Neural cell (in vitro differentiated cells): Measurements from ENCODE around the gene FOXF1. TPM values are rescaled to one million over a fixed set of nuclear protein-coding genes. Genes with fewer than 3 reads are reported as not detected.

Experiments used
- H2AFZ ChIP-seq: fragments of 200-600, 300-800 bp; sonication (generic), shearing (Covaris generic); 2 replicates; pipeline ENCODE4 v1.6.0; 2014; ENCODE audit warnings: low read depth, mild to moderate bottlenecking, antibody characterized with exemption, low read length, moderate library complexity
- H3F3A ChIP-seq: fragments of 200-600 bp; shearing (Covaris generic); 2 replicates; pipeline ENCODE4 v1.6.1; 2016; ENCODE audit warnings: mild to moderate bottlenecking, moderate library complexity, mixed read lengths, antibody characterized with exemption, low read length; ENCODE audit not compliant: insufficient read depth, poor library complexity, severe bottlenecking
- H3K27ac ChIP-seq: fragments of 200-600, 300-800 bp; sonication (generic), shearing (Covaris generic); 2 replicates; pipeline ENCODE4 v1.5.1; 2014; ENCODE audit warnings: mild to moderate bottlenecking, low read length, moderate library complexity
- H3K27me3 ChIP-seq: fragments of 300-800, 200-600 bp; sonication (generic), shearing (Covaris generic); 2 replicates; pipeline ENCODE4 v1.6.0; 2014; ENCODE audit warnings: mild to moderate bottlenecking, low read depth, low read length, moderate library complexity; ENCODE audit not compliant: insufficient read depth
- H3K36me3 ChIP-seq: fragments of 300-800, 200-600 bp; sonication (generic), shearing (Covaris generic); 2 replicates; pipeline ENCODE4 v1.5.1; 2014; ENCODE audit warnings: mild to moderate bottlenecking, antibody characterized with exemption, low read length, moderate library complexity; ENCODE audit not compliant: insufficient read depth
- H3K4me2 ChIP-seq: fragments of 300-800, 200-600 bp; sonication (generic), shearing (Covaris generic); 2 replicates; pipeline ENCODE4 v1.6.0; 2014; ENCODE audit warnings: mild to moderate bottlenecking, low read length
- H3K4me3 ChIP-seq: fragments of 300-800, 200-600 bp; sonication (generic), shearing (Covaris generic); 2 replicates; pipeline ENCODE4 v1.5.1; 2014; ENCODE audit warnings: mild to moderate bottlenecking, low read length, moderate library complexity
- H3K79me2 ChIP-seq: fragments of 200-600 bp; shearing (Covaris generic); replicated peaks from 2 replicates; pipeline ENCODE4 v1.6.0; 2014; ENCODE audit warnings: mild to moderate bottlenecking, low read length, moderate library complexity; ENCODE audit not compliant: insufficient read depth
- H3K9ac ChIP-seq: fragments of 300-800, 200-600 bp; sonication (generic), shearing (Covaris generic); 2 replicates; pipeline ENCODE4 v1.6.1; 2016; ENCODE audit warnings: mild to moderate bottlenecking, low read length, mixed read lengths
- H3K9me2 ChIP-seq: fragments of 200-600 bp; shearing (Covaris generic); 2 replicates; pipeline ENCODE4 v1.6.1; 2016; ENCODE audit warnings: mild to moderate bottlenecking, low read length, mixed read lengths; ENCODE audit not compliant: insufficient read depth
- H3K9me3 ChIP-seq: fragments of 200-600, 300-800 bp; sonication (generic), shearing (Covaris generic); 2 replicates; pipeline ENCODE4 v1.6.1; 2016; ENCODE audit warnings: mild to moderate bottlenecking, mixed run types, low read length, moderate library complexity, mixed read lengths
- H4K20me1 ChIP-seq: fragments of 200-600 bp; shearing (Covaris generic); 2 replicates; pipeline ENCODE4 v1.6.1; 2016; ENCODE audit warnings: mild to moderate bottlenecking, mixed run types; ENCODE audit not compliant: insufficient read depth
- EP300 ChIP-seq: fragments of 450-650 bp; conservative IDR thresholded peaks from 2 replicates; pipeline ENCODE4 v1.6.1; 2014; ENCODE audit warnings: antibody characterized with exemption, mild to moderate bottlenecking, moderate library complexity; ENCODE audit not compliant: poor library complexity, severe bottlenecking
- EZH2 ChIP-seq: fragments of 200-600, 300-800 bp; shearing (Covaris generic), sonication (generic); IDR thresholded peaks from 2 replicates; pipeline ENCODE4 v1.6.1; 2014; ENCODE audit warnings: antibody characterized with exemption, low read length, borderline replicate concordance, mild to moderate bottlenecking; ENCODE audit not compliant: insufficient read depth, poor library complexity, severe bottlenecking
- MXI1 ChIP-seq: fragments of 450-650 bp; conservative IDR thresholded peaks from 2 replicates; pipeline ENCODE4 v1.6.1; 2014; ENCODE audit warnings: antibody characterized with exemption, mild to moderate bottlenecking; ENCODE audit not compliant: poor library complexity, severe bottlenecking
- POLR2AphosphoS5 ChIP-seq: IDR thresholded peaks from 2 replicates; pipeline ENCODE4 v1.6.1; 2012
- RAD21 ChIP-seq: fragments of 450-650 bp; conservative IDR thresholded peaks from 2 replicates; pipeline ENCODE4 v1.6.1; 2014; ENCODE audit warnings: antibody characterized with exemption, mild to moderate bottlenecking, moderate library complexity
- SMC3 ChIP-seq: fragments of 450-650 bp; conservative IDR thresholded peaks from 2 replicates; pipeline ENCODE4 v1.6.1; 2014; ENCODE audit warnings: antibody characterized with exemption, mild to moderate bottlenecking, moderate library complexity; ENCODE audit not compliant: poor library complexity
- TAF1 ChIP-seq: IDR thresholded peaks from 2 replicates; pipeline ENCODE4 v1.6.1; 2012; ENCODE audit warnings: low read depth
- polyA plus RNA-seq: library from polyadenylated mRNA; depleted of rRNA; stranded (reverse); fragments of >200 nt; gene quantifications from 2 replicates; pipeline ENCODE4 v1.2.3, GENCODE V29; 2014
- TF ChIP-seq, protein P1 (sequence below): fragments of 450-650 bp; IDR thresholded peaks from 2 replicates; pipeline ENCODE4 v1.5.1; 2014; ENCODE audit warnings: antibody characterized with exemption, mild to moderate bottlenecking, moderate library complexity; ENCODE audit not compliant: poor library complexity, severe bottlenecking
- TF ChIP-seq, protein P2 (sequence below): IDR thresholded peaks from 2 replicates; pipeline ENCODE4 v1.6.1; 2012; ENCODE audit warnings: borderline replicate concordance

FOXF1 gene
- polyA plus RNA-seq, 1 donor from 2014 or later: not detected

DNA sequence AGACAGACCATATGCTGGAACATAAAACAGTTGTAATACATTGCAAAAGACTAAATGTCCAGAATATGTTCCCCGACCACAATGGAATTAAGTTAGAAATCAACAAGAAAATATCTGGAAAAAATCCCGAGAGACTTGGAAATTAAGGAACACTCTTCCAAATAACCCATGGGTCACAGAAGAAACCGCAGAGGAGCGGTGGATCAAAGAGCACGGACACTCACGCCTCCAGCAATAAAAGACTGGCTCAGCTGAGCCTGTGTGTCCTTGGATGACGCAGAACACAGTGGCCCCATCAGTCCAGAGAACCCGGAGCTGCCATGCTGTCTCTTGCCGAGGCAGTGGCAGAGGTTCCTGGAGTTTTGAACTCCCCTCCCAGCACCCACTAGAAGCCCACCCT, 30.9 kb upstream of the FOXF1 start:
- no peak overlapping the region for H2AFZ ChIP-seq
- no peak overlapping the region for H3K4me3 ChIP-seq
- no peaks in the 10 kb centered on the region for H3F3A ChIP-seq
- H3K9me3 ChIP-seq: peaks cover 3% of the 10 kb centered on the region
- no peaks in the 10 kb centered on the region for H3K27me3 ChIP-seq
- no peaks in the 10 kb centered on the region for H3K9me2 ChIP-seq
- H3K36me3 ChIP-seq: no peaks in the 10 kb centered on the region
- H3K9ac ChIP-seq: no peak overlapping the region
- no peaks in the 10 kb centered on the region for H3K79me2 ChIP-seq
- H3K4me2 ChIP-seq: no peak overlapping the region
- H4K20me1 ChIP-seq: no peaks in the 10 kb centered on the region
- H3K27ac ChIP-seq: no peak overlapping the region
- no peak for TF ChIP-seq SMC3
- no peak for TF ChIP-seq POLR2AphosphoS5
- TF ChIP-seq EZH2: no peak
- no peak for TF ChIP-seq TAF1
- no peak for TF ChIP-seq EP300
- TF ChIP-seq, protein P1, sequence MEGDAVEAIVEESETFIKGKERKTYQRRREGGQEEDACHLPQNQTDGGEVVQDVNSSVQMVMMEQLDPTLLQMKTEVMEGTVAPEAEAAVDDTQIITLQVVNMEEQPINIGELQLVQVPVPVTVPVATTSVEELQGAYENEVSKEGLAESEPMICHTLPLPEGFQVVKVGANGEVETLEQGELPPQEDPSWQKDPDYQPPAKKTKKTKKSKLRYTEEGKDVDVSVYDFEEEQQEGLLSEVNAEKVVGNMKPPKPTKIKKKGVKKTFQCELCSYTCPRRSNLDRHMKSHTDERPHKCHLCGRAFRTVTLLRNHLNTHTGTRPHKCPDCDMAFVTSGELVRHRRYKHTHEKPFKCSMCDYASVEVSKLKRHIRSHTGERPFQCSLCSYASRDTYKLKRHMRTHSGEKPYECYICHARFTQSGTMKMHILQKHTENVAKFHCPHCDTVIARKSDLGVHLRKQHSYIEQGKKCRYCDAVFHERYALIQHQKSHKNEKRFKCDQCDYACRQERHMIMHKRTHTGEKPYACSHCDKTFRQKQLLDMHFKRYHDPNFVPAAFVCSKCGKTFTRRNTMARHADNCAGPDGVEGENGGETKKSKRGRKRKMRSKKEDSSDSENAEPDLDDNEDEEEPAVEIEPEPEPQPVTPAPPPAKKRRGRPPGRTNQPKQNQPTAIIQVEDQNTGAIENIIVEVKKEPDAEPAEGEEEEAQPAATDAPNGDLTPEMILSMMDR: no peak
- no peak for TF ChIP-seq RAD21
- TF ChIP-seq, protein P2, sequence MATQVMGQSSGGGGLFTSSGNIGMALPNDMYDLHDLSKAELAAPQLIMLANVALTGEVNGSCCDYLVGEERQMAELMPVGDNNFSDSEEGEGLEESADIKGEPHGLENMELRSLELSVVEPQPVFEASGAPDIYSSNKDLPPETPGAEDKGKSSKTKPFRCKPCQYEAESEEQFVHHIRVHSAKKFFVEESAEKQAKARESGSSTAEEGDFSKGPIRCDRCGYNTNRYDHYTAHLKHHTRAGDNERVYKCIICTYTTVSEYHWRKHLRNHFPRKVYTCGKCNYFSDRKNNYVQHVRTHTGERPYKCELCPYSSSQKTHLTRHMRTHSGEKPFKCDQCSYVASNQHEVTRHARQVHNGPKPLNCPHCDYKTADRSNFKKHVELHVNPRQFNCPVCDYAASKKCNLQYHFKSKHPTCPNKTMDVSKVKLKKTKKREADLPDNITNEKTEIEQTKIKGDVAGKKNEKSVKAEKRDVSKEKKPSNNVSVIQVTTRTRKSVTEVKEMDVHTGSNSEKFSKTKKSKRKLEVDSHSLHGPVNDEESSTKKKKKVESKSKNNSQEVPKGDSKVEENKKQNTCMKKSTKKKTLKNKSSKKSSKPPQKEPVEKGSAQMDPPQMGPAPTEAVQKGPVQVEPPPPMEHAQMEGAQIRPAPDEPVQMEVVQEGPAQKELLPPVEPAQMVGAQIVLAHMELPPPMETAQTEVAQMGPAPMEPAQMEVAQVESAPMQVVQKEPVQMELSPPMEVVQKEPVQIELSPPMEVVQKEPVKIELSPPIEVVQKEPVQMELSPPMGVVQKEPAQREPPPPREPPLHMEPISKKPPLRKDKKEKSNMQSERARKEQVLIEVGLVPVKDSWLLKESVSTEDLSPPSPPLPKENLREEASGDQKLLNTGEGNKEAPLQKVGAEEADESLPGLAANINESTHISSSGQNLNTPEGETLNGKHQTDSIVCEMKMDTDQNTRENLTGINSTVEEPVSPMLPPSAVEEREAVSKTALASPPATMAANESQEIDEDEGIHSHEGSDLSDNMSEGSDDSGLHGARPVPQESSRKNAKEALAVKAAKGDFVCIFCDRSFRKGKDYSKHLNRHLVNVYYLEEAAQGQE: no peak
- no peak for TF ChIP-seq MXI1

DNA sequence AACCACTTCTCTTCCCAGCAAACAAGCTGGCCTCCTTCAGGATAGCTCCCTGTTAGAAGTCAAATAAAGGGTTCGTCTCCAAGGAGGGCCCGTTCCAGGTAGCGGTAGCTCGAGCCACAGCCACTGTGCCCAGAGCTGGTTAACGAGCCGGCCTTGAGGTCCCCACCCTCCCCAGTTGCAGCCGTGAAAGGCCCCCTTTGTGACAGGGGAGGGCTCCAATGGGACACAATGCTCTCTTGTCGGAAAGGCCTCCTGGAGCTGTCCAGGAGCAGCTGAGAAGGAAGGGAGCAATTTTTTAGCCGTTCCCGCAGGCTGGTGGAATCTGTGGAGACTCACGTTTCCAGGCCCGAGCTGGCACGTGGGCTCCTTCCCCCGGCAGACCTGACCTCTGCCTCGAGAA, 29.9 kb upstream of the FOXF1 start:
- Histone ChIP-seq H3K4me2 (no peak overlapping the region), H3K79me2 (no peaks in the 10 kb centered on the region), H3K36me3 (no peaks in the 10 kb centered on the region), H3K4me3 (no peak overlapping the region), H3K27ac (no peak overlapping the region), H3K9me2 (no peaks in the 10 kb centered on the region), H4K20me1 (no peaks in the 10 kb centered on the region), H3F3A (no peaks in the 10 kb centered on the region), H3K27me3 (no peaks in the 10 kb centered on the region), H2AFZ (no peak overlapping the region), H3K9me3 (peaks cover 4% of the 10 kb centered on the region), H3K9ac (no peak overlapping the region)
- no peak for TF ChIP-seq TAF1
- TF ChIP-seq MXI1: no peak
- TF ChIP-seq, protein P2: no peak
- TF ChIP-seq RAD21: no peak
- no peak for TF ChIP-seq SMC3
- no peak for TF ChIP-seq EZH2
- TF ChIP-seq POLR2AphosphoS5: no peak
- TF ChIP-seq EP300: no peak
- TF ChIP-seq, protein P1: no peak
